ENCODE data around the gene CD4.

DNA sequence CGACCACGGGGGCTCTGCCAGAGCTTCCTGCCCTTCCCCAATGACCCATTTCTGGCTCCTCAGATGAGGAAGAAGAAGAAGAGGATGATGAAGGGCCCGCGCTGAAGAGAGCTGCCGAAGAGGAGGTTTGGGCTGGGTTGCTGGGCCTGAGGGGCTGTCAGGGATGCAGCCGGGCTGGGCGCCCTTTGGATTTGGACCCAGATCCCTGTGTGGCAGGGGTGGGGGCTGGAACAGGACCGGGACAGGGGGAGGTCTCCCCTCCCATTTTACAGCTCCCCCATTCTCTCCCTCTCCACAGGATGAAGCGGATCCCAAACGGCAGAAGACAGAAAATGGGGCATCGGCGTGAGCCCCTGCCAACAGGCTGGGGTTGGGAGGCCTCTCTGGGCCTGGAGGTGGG is 19.2 kb upstream of the CD4 start:
- no peak for TF ChIP-seq EGR1 (IDR thresholded peaks at IDR 0.05; ENCODE audit: low read depth in 2 of 2)
- TF ChIP-seq, protein P1, sequence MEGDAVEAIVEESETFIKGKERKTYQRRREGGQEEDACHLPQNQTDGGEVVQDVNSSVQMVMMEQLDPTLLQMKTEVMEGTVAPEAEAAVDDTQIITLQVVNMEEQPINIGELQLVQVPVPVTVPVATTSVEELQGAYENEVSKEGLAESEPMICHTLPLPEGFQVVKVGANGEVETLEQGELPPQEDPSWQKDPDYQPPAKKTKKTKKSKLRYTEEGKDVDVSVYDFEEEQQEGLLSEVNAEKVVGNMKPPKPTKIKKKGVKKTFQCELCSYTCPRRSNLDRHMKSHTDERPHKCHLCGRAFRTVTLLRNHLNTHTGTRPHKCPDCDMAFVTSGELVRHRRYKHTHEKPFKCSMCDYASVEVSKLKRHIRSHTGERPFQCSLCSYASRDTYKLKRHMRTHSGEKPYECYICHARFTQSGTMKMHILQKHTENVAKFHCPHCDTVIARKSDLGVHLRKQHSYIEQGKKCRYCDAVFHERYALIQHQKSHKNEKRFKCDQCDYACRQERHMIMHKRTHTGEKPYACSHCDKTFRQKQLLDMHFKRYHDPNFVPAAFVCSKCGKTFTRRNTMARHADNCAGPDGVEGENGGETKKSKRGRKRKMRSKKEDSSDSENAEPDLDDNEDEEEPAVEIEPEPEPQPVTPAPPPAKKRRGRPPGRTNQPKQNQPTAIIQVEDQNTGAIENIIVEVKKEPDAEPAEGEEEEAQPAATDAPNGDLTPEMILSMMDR (IDR thresholded peaks at IDR 0.05; ENCODE audit: low read depth, low read length, missing input control) = no peak
- TF ChIP-seq RXRA (IDR thresholded peaks at IDR 0.05) = no peak
- TF ChIP-seq, protein P2, sequence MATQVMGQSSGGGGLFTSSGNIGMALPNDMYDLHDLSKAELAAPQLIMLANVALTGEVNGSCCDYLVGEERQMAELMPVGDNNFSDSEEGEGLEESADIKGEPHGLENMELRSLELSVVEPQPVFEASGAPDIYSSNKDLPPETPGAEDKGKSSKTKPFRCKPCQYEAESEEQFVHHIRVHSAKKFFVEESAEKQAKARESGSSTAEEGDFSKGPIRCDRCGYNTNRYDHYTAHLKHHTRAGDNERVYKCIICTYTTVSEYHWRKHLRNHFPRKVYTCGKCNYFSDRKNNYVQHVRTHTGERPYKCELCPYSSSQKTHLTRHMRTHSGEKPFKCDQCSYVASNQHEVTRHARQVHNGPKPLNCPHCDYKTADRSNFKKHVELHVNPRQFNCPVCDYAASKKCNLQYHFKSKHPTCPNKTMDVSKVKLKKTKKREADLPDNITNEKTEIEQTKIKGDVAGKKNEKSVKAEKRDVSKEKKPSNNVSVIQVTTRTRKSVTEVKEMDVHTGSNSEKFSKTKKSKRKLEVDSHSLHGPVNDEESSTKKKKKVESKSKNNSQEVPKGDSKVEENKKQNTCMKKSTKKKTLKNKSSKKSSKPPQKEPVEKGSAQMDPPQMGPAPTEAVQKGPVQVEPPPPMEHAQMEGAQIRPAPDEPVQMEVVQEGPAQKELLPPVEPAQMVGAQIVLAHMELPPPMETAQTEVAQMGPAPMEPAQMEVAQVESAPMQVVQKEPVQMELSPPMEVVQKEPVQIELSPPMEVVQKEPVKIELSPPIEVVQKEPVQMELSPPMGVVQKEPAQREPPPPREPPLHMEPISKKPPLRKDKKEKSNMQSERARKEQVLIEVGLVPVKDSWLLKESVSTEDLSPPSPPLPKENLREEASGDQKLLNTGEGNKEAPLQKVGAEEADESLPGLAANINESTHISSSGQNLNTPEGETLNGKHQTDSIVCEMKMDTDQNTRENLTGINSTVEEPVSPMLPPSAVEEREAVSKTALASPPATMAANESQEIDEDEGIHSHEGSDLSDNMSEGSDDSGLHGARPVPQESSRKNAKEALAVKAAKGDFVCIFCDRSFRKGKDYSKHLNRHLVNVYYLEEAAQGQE (IDR thresholded peaks at IDR 0.05) = no peak
- TF ChIP-seq SP1 (IDR thresholded peaks at IDR 0.05) = no peak
- TF ChIP-seq JUND (IDR thresholded peaks at IDR 0.05) = no peak

All from liver (tissue), 3 donors.